NCI-H2196 (cell line): ENCODE results near the gene DIP2C.
"Not testable (repeated sequence)": the region's sequence is repeated elsewhere in the genome, so short reads cannot be mapped to it uniquely, and the experiment has no call there.

Experiments used
- DNase-seq: peaks from one replicate; lab custom pipeline; 2025; ENCODE audit not compliant: unreplicated experiment; lab: John Stamatoyannopoulos, UW

DIP2C gene

GRCh38 chr10:314871-315270 is 374.6 kb downstream of the DIP2C start:
- no peak for DNase-seq

- no peak for DNase-seq
Observed at GRCh38 chr10:314381-314780, 375.1 kb downstream of the DIP2C start.

- no peak for DNase-seq
Observed at GRCh38 chr10:311901-312665, 377.4 kb downstream of the DIP2C start.

GRCh38 chr10:310976-311639 is 378.4 kb downstream of the DIP2C start:
- DNase-seq: no peak

- no peak for DNase-seq
Observed at GRCh38 chr10:310371-310770, 379.1 kb downstream of the DIP2C start.

GRCh38 chr10:308572-309085 is 380.8 kb downstream of the DIP2C start:
- no peak for DNase-seq

GRCh38 chr10:308101-308500 is 381.4 kb downstream of the DIP2C start:
- no peak for DNase-seq

- no peak for DNase-seq
Observed at GRCh38 chr10:307659-308058, 381.8 kb downstream of the DIP2C start.

GRCh38 chr10:306675-307185 is 382.7 kb downstream of the DIP2C start:
- DNase-seq: peak; percentile 4

GRCh38 chr10:306007-306674 is 383.3 kb downstream of the DIP2C start:
- DNase-seq: no peak

GRCh38 chr10:305034-305433 is 384.4 kb downstream of the DIP2C start:
- DNase-seq: no peak

- DNase-seq: no peak
Observed at GRCh38 chr10:301536-301935, 387.9 kb downstream of the DIP2C start.

- not testable (repeated sequence) for DNase-seq
Observed at GRCh38 chr10:300580-300979, 388.9 kb downstream of the DIP2C start.

GRCh38 chr10:299969-300368 is 389.5 kb downstream of the DIP2C start:
- no peak for DNase-seq

- no peak for DNase-seq
Observed at GRCh38 chr10:299512-299911, 390.0 kb downstream of the DIP2C start.

- DNase-seq: no peak
Observed at GRCh38 chr10:298033-298432, 391.4 kb downstream of the DIP2C start.

- DNase-seq: no peak
Observed at GRCh38 chr10:297567-297966, 391.9 kb downstream of the DIP2C start.

GRCh38 chr10:293636-294035 is 395.8 kb downstream of the DIP2C start:
- DNase-seq: no peak

GRCh38 chr10:290026-290725 is 399.3 kb downstream of the DIP2C start:
- DNase-seq: no peak

- no peak for DNase-seq
Observed at GRCh38 chr10:289581-289980, 399.9 kb downstream of the DIP2C start.
